Mammary epithelial cell (primary cell): Measurements from ENCODE around the gene LRP10.

Experiments
- CTCF ChIP-seq, 2 donors: IDR thresholded peaks in 1 of 2; conservative IDR thresholded peaks in 1 of 2; 2 replicates each; pipeline ENCODE4 v1.5.1; 2011 to 2012; ENCODE audit warnings: inconsistent platforms in 2 of 2, low read length in 2 of 2, mild to moderate bottlenecking in 2 of 2, control low read depth in 1 of 2, low read depth in 1 of 2; ENCODE audit not compliant: insufficient read depth in 1 of 2; ENCODE audit errors: extremely low read depth in 1 of 2
- EZH2 ChIP-seq: IDR thresholded peaks from 2 replicates; pipeline ENCODE4 v1.6.1; 2012; ENCODE audit warnings: low read length, inconsistent platforms, borderline replicate concordance

GRCh38 chr14:22872833-22873520 lies 1.4 kb downstream of the LRP10 start:
- TF ChIP-seq CTCF (conservative IDR thresholded peaks at IDR 0.05 in 1 of 2, IDR thresholded peaks at IDR 0.05 in 1 of 2; ENCODE audit: extremely low read depth in 1 of 2, insufficient read depth in 1 of 2, low read depth in 1 of 2, low read length in 2 of 2) (no peak), EZH2 (no peak)
